Natural killer cell (primary cell): ENCODE measurements around the gene RXRA. TPM values are rescaled to one million over a fixed set of nuclear protein-coding genes. Genes with fewer than 3 reads are reported as not detected.

ENCODE experiments used
- ATAC-seq, 3 donors: fragments of 150-1000 bp in 2 of 3; fragments of 200-7000 bp in 1 of 3; cut with Tn5 transposase; 1 replicate in 1 of 3; 2 replicates in 2 of 3; pipeline ENCODE4 v1.10.0; 2021; ENCODE audit warnings: mild to moderate bottlenecking in 2 of 3, moderate library complexity in 2 of 3
- DNase-seq, 2 donors: peaks; one replicate each; pipeline versions ENCODE4 v3.0.0 to v3.0.0-alpha.2; 2013 to 2021; ENCODE audit warnings: mixed read lengths in 1 of 2
- H3K27ac ChIP-seq: one replicate; pipeline ENCODE4 v1.5.1; 2013; ENCODE audit warnings: mild to moderate bottlenecking, low read length
- H3K27me3 ChIP-seq: one replicate; pipeline ENCODE4 v1.6.1; 2013; ENCODE audit warnings: low read length; ENCODE audit not compliant: control insufficient read depth, insufficient read depth
- H3K36me3 ChIP-seq: one replicate; pipeline ENCODE4 v1.6.1; 2013; ENCODE audit warnings: low read length; ENCODE audit not compliant: control insufficient read depth, insufficient read depth
- H3K4me1 ChIP-seq: one replicate; pipeline ENCODE4 v1.6.1; 2013; ENCODE audit warnings: low read length; ENCODE audit not compliant: control insufficient read depth, insufficient read depth
- H3K4me3 ChIP-seq: one replicate; pipeline ENCODE4 v1.5.1; 2013; ENCODE audit warnings: low read length
- H3K9me3 ChIP-seq: one replicate; pipeline ENCODE4 v1.6.1; 2013; ENCODE audit warnings: low read length; ENCODE audit not compliant: control insufficient read depth, insufficient read depth
- H3K27ac Mint-ChIP-seq, 2 donors: one replicate each; pipeline ENCODE4 v1.8.0; 2022; ENCODE audit warnings: mild to moderate bottlenecking in 2 of 2, mixed read lengths in 2 of 2, moderate library complexity in 1 of 2
- H3K27me3 Mint-ChIP-seq, 2 donors: one replicate each; pipeline ENCODE4 v1.8.0; 2022; ENCODE audit warnings: low read depth in 2 of 2, mixed read lengths in 2 of 2
- H3K36me3 Mint-ChIP-seq: one replicate; pipeline ENCODE4 v1.8.0; 2022; ENCODE audit warnings: mixed read lengths
- H3K4me1 Mint-ChIP-seq, 2 donors: one replicate each; pipeline ENCODE4 v1.8.0; 2022; ENCODE audit warnings: mixed read lengths in 2 of 2
- H3K4me3 Mint-ChIP-seq: one replicate; pipeline ENCODE4 v1.8.0; 2022; ENCODE audit warnings: mild to moderate bottlenecking, moderate library complexity, mixed read lengths
- H3K9me3 Mint-ChIP-seq, 2 donors: one replicate each; pipeline ENCODE4 v1.8.0; 2022; ENCODE audit warnings: mixed read lengths in 2 of 2
- CTCF ChIP-seq: fragments of 200-600 bp; IDR thresholded peaks from one replicate; pipeline ENCODE4 v1.8.0; 2022; ENCODE audit warnings: antibody characterized with exemption
- WGBS: methylation state at CpG from one replicate; pipeline ENCODE4 v1.1.7; 2013; ENCODE audit warnings: missing lambda C conversion rate; ENCODE audit not compliant: insufficient coverage; 5-methylcytosine and 5-hydroxymethylcytosine counted together
- intact Hi-C: fragments of 100-400 bp; cut with micrococcal nuclease; formaldehyde crosslinking; loops from one replicate; pipeline ENCODE4 v1.14.2; 2022
- total RNA-seq, 4 donors: library from RNA; stranded (reverse); fragments of 120-200 nt in 1 of 4; gene quantifications; one replicate each; pipeline versions ENCODE4 v1.2.3 to v1.2.4, GENCODE V29; 2013 to 2022

RXRA gene
- total RNA-seq, 3 donors from 2014 or later (not counting 1 experiment from before 2014, with no cell fraction given): 30.9 to 64.1 (median 42.2) TPM

GRCh38 chr9:134375430-134376385 is 49.5 kb downstream of the RXRA start:
- WGBS: 68% methylated on average over 31 of the region's 38 CpGs
- DNase-seq (no peak), ATAC-seq (no peak)
- Mint-ChIP-seq H3K4me3 (no peak overlapping the region), H3K27me3 (no peaks in the 10 kb centered on the region), H3K27ac (peak overlapping the region in 1 of 2 donors; percentile 51), H3K4me1 (peaks cover 18 to 42% of the 10 kb centered on the region in 2 donors), H3K9me3 (no peaks in the 10 kb centered on the region), H3K36me3 (no peaks in the 10 kb centered on the region)
- no peaks in the 10 kb centered on the region for H3K27me3 ChIP-seq
- H3K36me3 ChIP-seq: no peaks in the 10 kb centered on the region
- H3K4me3 ChIP-seq: no peak overlapping the region
- intact Hi-C loops: no loop called here
- H3K27ac ChIP-seq: no peak overlapping the region
- no peaks in the 10 kb centered on the region for H3K9me3 ChIP-seq
- TF ChIP-seq CTCF: no peak
- H3K4me1 ChIP-seq: peaks cover 75% of the 10 kb centered on the region

- no peak overlapping the region for H3K27ac ChIP-seq
- H3K4me1 ChIP-seq: peaks cover 75% of the 10 kb centered on the region
- H3K4me3 Mint-ChIP-seq: no peak overlapping the region
- DNase-seq (no peak), ATAC-seq (no peak)
- intact Hi-C loops: no loop called here
- WGBS: 82% methylated on average over 27 of the region's 27 CpGs
- H3K36me3 Mint-ChIP-seq: no peaks in the 10 kb centered on the region
- no peaks in the 10 kb centered on the region for H3K9me3 Mint-ChIP-seq
- no peak for TF ChIP-seq CTCF
- no peak overlapping the region for H3K4me3 ChIP-seq
- no peaks in the 10 kb centered on the region for H3K36me3 ChIP-seq
- no peaks in the 10 kb centered on the region for H3K27me3 ChIP-seq
- peaks cover 24 to 49% of the 10 kb centered on the region in 2 donors for H3K4me1 Mint-ChIP-seq
- peak overlapping the region in 1 of 2 donors; percentile 39 for H3K27ac Mint-ChIP-seq
- no peaks in the 10 kb centered on the region for H3K27me3 Mint-ChIP-seq
- H3K9me3 ChIP-seq: no peaks in the 10 kb centered on the region
Observed at GRCh38 chr9:134376386-134377142, 50.3 kb downstream of the RXRA start.

- intact Hi-C loops: no loop called here
- Mint-ChIP-seq H3K27ac (no peak overlapping the region), H3K4me3 (no peak overlapping the region), H3K36me3 (no peaks in the 10 kb centered on the region), H3K27me3 (no peaks in the 10 kb centered on the region), H3K9me3 (no peaks in the 10 kb centered on the region), H3K4me1 (peaks cover 29 to 49% of the 10 kb centered on the region in 2 donors)
- TF ChIP-seq CTCF: no peak
- Histone ChIP-seq H3K27me3 (no peaks in the 10 kb centered on the region), H3K4me1 (peaks cover 77% of the 10 kb centered on the region), H3K9me3 (no peaks in the 10 kb centered on the region), H3K4me3 (no peak overlapping the region), H3K27ac (no peak overlapping the region), H3K36me3 (no peaks in the 10 kb centered on the region)
- WGBS: 93% methylated on average over 8 of the region's 8 CpGs
- no peak for DNase-seq
- ATAC-seq: no peak
Observed at GRCh38 chr9:134377143-134377484, 50.9 kb downstream of the RXRA start.
